ENCODE data around the gene DYNC2H1. TPM values are rescaled to one million over a fixed set of nuclear protein-coding genes. Genes with fewer than 3 reads are reported as not detected.

DYNC2H1 gene
- total RNA-seq, 1 experiment from 2014 or later, result 28.9 TPM

DNA sequence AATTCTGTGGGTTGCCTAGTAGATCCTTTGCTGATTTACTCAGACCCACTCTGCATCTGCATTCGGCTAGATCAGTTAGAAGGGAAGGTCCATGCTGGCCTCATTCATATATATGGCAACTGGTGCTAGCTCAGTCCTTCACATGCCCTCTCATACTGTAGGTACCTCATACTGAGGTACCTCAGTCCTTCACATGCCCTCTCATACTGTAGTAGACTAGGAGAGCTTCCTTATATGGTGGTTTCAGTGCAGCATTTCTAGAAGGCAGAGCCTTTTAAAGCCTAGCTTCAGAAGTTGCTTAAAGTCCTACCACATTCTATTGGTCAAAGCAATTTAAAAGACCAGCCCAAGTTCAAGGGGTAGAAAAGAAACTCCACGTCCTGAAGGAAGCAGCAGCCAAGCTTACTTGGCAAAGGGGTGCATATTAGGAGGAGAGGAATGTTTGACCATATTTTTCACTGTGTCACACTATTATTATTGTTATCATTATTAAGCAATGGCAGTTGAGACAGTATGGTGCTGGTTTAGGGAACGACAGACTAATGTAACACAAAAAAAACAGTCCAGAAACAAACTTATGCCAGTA is 356.4 kb downstream of the DYNC2H1 start:
- Histone ChIP-seq H3K4me1 (ENCODE audit: insufficient read depth, low read length) (no peaks in the 10 kb centered on the region), H3K79me2 (ENCODE audit: low read length) (no peaks in the 10 kb centered on the region), H4K20me1 (ENCODE audit: low read length) (no peaks in the 10 kb centered on the region), H3K9me3 (ENCODE audit: low read length) (no peaks in the 10 kb centered on the region), H3K4me2 (ENCODE audit: low read length) (no peak overlapping the region), H3F3A (ENCODE audit: low read length, unreplicated experiment) (no peaks in the 10 kb centered on the region), H3K27ac (ENCODE audit: low read length) (no peak overlapping the region), H3K27me3 (ENCODE audit: low read length) (no peaks in the 10 kb centered on the region), H3K4me3 (ENCODE audit: low read length) (no peak overlapping the region), H3K9ac (ENCODE audit: low read length) (no peak overlapping the region), H2AFZ (ENCODE audit: low read length) (no peak overlapping the region), H3K9me2 (replicated peaks; ENCODE audit: low read length) (no peaks in the 10 kb centered on the region), H3K36me3 (ENCODE audit: low read depth, low read length) (no peaks in the 10 kb centered on the region)
- ChIA-PET CTCF (interaction anchor here (0.7 kb wide), 1 partner anchor 184 kb away, joined by 4 read pairs; no protein-coding TSS in a partner anchor), POLR2A (ENCODE audit: unreplicated experiment) (no interaction called here)
- DNase-seq (no peak), ATAC-seq (no peak)
- intact Hi-C loops (cut with micrococcal nuclease), result loop anchor here (5.0 kb wide), 1 partner anchor 67 kb away; no protein-coding TSS in a partner anchor
- TF ChIP-seq EZH2phosphoT487 (IDR thresholded peaks at IDR 0.05; ENCODE audit: borderline replicate concordance, low read length) (no peak), EZH2 (IDR thresholded peaks at IDR 0.05; ENCODE audit: low read length, unreplicated experiment) (no peak)
- TF ChIP-seq, protein P1, sequence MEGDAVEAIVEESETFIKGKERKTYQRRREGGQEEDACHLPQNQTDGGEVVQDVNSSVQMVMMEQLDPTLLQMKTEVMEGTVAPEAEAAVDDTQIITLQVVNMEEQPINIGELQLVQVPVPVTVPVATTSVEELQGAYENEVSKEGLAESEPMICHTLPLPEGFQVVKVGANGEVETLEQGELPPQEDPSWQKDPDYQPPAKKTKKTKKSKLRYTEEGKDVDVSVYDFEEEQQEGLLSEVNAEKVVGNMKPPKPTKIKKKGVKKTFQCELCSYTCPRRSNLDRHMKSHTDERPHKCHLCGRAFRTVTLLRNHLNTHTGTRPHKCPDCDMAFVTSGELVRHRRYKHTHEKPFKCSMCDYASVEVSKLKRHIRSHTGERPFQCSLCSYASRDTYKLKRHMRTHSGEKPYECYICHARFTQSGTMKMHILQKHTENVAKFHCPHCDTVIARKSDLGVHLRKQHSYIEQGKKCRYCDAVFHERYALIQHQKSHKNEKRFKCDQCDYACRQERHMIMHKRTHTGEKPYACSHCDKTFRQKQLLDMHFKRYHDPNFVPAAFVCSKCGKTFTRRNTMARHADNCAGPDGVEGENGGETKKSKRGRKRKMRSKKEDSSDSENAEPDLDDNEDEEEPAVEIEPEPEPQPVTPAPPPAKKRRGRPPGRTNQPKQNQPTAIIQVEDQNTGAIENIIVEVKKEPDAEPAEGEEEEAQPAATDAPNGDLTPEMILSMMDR (conservative IDR thresholded peaks at IDR 0.05; ENCODE audit: low read depth, low read length), result no peak
- no TSS peak for BruUV-seq (replicated peaks)

DNA sequence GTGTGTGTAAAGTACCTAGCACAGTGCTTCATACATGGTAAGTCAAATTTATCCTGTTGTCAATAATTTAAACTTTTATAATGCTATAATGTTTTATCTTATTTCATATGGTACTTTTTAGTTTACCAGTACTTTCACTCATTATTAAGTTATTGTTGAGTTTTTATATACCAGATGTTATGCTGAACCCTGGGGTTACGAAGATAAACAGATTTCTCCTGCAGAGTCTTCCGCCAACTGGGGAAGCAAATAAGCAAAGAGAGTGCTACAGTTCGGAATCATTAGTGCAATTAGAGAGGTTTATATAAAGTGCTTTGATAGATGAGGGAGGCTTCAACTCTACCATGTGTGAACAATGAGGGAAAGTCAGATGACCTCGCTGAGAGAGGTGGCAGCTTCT is 362.3 kb downstream of the DYNC2H1 start:
- H2AFZ ChIP-seq (ENCODE audit: low read length), result no peak overlapping the region
- H3K79me2 ChIP-seq (ENCODE audit: low read length), result no peaks in the 10 kb centered on the region
- H3F3A ChIP-seq (ENCODE audit: low read length, unreplicated experiment), result no peaks in the 10 kb centered on the region
- no peak overlapping the region for H3K4me3 ChIP-seq (ENCODE audit: low read length)
- DNase-seq (no peak), ATAC-seq (no peak)
- TF ChIP-seq EZH2phosphoT487 (IDR thresholded peaks at IDR 0.05; ENCODE audit: borderline replicate concordance, low read length), result no peak
- TF ChIP-seq, protein P1 (conservative IDR thresholded peaks at IDR 0.05; ENCODE audit: low read depth, low read length), result no peak
- TF ChIP-seq EZH2 (IDR thresholded peaks at IDR 0.05; ENCODE audit: low read length, unreplicated experiment), result no peak
- H3K27ac ChIP-seq (ENCODE audit: low read length), result no peak overlapping the region
- BruUV-seq (replicated peaks), result no TSS peak
- ChIA-PET POLR2A (ENCODE audit: unreplicated experiment) (no interaction called here), CTCF (no interaction called here)
- H4K20me1 ChIP-seq (ENCODE audit: low read length), result no peaks in the 10 kb centered on the region
- H3K9me2 ChIP-seq (replicated peaks; ENCODE audit: low read length), result no peaks in the 10 kb centered on the region
- intact Hi-C loops (cut with micrococcal nuclease), result no loop called here
- H3K36me3 ChIP-seq (ENCODE audit: low read depth, low read length), result no peaks in the 10 kb centered on the region
- no peak overlapping the region for H3K4me2 ChIP-seq (ENCODE audit: low read length)
- no peaks in the 10 kb centered on the region for H3K27me3 ChIP-seq (ENCODE audit: low read length)
- no peaks in the 10 kb centered on the region for H3K4me1 ChIP-seq (ENCODE audit: insufficient read depth, low read length)
- no peaks in the 10 kb centered on the region for H3K9me3 ChIP-seq (ENCODE audit: low read length)
- H3K9ac ChIP-seq (ENCODE audit: low read length), result no peak overlapping the region

DNA sequence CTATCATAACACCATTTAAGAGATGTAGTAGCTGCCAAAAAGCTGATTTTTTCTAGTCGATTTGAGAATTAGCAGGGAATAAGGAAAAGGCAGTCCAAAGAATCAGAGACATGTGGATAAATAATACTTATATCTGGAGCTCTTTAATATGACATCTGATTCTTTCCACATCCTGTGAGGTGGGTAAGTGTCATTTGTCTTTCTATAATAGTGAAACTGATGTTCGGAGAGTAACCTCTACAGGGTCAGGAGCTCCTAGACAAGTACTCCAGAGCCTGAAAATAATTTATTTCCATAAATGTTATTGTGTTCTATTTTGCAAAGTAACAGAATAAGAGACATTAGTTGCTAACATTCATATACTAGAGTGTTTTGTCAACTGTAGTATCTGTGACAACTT is 367.6 kb downstream of the DYNC2H1 start:
- Histone ChIP-seq H3K9ac (ENCODE audit: low read length) (no peak overlapping the region), H3K79me2 (ENCODE audit: low read length) (no peaks in the 10 kb centered on the region), H3K4me2 (ENCODE audit: low read length) (no peak overlapping the region), H3K9me2 (replicated peaks; ENCODE audit: low read length) (no peaks in the 10 kb centered on the region), H3F3A (ENCODE audit: low read length, unreplicated experiment) (no peaks in the 10 kb centered on the region), H3K4me3 (ENCODE audit: low read length) (no peak overlapping the region), H3K27ac (ENCODE audit: low read length) (no peak overlapping the region), H3K36me3 (ENCODE audit: low read depth, low read length) (no peaks in the 10 kb centered on the region), H3K9me3 (ENCODE audit: low read length) (no peaks in the 10 kb centered on the region), H3K27me3 (ENCODE audit: low read length) (no peaks in the 10 kb centered on the region), H4K20me1 (ENCODE audit: low read length) (no peaks in the 10 kb centered on the region), H3K4me1 (ENCODE audit: insufficient read depth, low read length) (no peaks in the 10 kb centered on the region), H2AFZ (ENCODE audit: low read length) (no peak overlapping the region)
- ATAC-seq, result no peak
- CTCF ChIA-PET, result no interaction called here
- TF ChIP-seq, protein P1 (conservative IDR thresholded peaks at IDR 0.05; ENCODE audit: low read depth, low read length), result no peak
- no peak for TF ChIP-seq EZH2phosphoT487 (IDR thresholded peaks at IDR 0.05; ENCODE audit: borderline replicate concordance, low read length)
- no peak for TF ChIP-seq EZH2 (IDR thresholded peaks at IDR 0.05; ENCODE audit: low read length, unreplicated experiment)
- BruUV-seq (replicated peaks), result no TSS peak
- POLR2A ChIA-PET (ENCODE audit: unreplicated experiment), result no interaction called here
- DNase-seq, result no peak
- intact Hi-C loops (cut with micrococcal nuclease), result no loop called here

Measured in PC-3 (cell line).